GM19025 (cell line): ENCODE measurements around the gene ELN.

Source experiments
- ATAC-seq: cut with Tn5 transposase; IDR thresholded peaks from one replicate; pipeline ENCODE4 v1.9.1; 2021; ENCODE audit warnings: mild to moderate bottlenecking, low read depth, moderate library complexity; ENCODE audit not compliant: unreplicated experiment

The ELN gene

DNA sequence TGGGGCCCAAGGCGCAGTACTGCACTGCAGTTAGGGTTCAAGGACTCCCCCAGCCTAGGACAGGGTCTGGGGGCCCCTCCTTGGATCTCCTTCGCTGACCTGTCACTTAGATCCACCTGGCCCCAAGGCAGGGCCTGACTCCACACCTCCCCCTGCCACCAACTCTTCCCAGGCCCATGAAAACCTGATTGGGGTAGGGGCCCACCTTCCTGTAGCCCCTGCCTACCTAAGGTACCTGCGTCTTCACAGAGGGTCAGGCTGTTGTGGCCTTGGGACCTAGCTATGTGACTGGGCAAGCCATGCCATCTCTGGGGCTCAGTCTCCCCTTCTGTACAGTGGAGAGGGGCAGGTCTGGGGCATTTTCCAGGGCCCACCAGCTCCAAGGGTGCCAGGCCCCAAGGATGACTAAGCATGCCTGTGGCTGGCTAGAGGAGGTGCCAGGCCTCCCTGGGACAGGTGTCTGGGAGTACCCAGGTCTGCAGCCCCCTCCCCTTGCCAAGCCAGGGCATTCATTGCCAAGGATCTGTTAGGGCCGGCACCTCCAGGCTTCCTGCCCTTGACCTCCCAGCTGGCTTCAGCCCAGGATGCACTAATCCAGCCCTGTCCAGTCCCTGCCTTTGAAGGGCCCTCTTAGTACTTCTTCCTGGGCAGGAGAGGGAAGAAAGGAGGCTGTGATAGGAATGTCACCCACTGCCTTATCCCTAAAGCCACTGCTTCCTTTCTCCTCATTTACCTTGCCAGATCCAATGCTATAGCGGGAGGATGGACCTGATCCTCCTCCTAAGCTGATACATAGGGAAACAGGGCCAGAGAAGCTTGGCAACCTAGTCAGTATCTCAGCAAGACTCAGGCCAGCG, 57.0 kb downstream of the ELN start:
- ATAC-seq = no peak

GRCh38 chr7:74087791-74088453, 59.9 kb downstream of the ELN start:
- ATAC-seq = no peak

GRCh38 chr7:74092321-74092963, 64.5 kb downstream of the ELN start:
- no peak for ATAC-seq

GRCh38 chr7:74092964-74093471, 65.0 kb downstream of the ELN start:
- ATAC-seq = peak; percentile 76

DNA sequence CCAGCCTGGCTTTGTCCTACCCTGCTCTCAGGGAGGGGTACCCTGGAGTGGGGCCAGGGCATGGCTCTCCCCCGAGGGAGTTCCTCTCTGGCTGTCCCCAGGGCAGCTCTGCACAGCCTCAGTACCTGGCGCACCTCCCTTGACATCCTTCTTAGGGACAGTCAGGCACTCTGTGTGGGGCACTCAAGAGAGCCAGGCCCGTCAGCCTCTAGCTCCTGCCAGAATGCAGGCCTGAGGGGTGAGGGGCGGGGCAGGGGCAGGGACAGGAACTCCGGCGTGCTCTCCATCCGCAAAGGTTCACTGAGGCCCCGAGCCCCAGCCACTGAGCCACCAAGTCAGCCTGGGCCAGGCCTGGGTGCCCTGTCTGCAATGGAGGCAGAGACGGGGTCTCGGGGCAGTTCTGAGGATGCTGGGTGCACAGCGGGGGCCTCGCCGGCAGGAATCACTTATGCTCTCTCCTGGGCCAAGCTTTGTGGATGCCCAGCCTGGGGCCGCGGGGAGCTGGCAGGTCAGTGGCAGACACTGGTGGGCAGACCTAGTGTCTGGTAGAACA, 65.8 kb downstream of the ELN start:
- ATAC-seq = no peak

DNA sequence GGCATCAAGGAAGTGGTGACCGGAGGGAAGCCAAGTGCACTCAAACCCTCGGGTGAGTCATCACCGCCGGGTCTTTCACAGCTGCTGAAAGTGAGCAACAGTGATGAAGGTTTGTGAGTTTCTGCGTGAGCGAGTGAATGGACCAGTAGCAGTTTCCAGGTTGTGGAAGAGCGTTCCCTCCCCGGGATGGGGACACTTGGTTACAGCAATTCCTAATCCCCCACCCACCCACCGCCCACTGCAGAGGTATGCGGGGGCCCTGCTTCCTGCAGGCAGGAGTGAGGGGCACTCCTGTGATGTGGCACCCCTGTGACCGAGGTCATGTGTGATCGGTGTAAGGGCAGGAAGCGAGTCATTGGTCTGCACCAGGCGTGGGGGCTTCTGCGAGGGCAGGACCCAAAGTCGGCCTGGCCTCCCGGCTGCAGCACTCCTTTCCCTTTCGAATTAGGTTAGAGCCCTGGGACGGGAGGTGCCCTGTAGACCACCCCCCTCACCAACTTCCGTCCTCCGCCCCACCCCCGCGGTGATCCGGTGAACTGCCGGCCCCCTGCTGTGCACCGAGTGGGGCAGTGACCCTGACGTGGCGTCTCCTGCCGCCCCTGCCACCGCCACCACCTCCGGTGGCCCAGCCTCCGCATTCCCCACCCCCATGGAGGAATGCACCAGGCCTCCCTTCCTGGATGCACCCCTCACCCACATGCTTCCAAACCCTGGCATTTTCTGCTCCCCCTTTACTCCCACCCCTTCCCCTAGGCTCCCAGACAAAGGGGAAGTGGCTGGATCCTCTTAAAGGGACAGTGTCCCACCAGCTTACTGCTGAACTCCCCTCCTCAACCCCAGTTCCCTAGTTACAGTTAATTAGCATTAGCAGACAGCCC, 66.5 kb downstream of the ELN start:
- ATAC-seq = no peak

GRCh38 chr7:74095135-74095534, 67.2 kb downstream of the ELN start:
- no peak for ATAC-seq

GRCh38 chr7:74097937-74098614, 70.1 kb downstream of the ELN start:
- no peak for ATAC-seq

DNA sequence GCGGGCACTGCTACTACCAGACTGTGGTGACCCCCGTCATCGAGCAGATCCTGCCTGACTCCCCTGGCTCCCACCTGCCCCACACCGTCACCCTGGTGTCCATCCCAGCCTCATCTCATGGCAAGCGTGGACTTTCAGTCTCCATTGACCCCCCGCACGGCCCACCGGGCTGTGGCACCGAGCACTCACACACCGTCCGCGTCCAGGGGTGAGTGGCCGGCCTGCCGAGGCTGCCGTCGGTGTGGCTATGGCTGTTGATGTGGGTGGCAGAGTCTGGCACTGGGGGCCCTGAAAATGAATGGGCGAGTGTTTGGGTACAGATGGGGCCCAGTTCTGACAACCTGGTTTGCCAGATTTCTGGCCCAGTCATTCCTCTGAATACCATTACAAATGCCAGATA, 71.1 kb downstream of the ELN start:
- ATAC-seq = no peak

DNA sequence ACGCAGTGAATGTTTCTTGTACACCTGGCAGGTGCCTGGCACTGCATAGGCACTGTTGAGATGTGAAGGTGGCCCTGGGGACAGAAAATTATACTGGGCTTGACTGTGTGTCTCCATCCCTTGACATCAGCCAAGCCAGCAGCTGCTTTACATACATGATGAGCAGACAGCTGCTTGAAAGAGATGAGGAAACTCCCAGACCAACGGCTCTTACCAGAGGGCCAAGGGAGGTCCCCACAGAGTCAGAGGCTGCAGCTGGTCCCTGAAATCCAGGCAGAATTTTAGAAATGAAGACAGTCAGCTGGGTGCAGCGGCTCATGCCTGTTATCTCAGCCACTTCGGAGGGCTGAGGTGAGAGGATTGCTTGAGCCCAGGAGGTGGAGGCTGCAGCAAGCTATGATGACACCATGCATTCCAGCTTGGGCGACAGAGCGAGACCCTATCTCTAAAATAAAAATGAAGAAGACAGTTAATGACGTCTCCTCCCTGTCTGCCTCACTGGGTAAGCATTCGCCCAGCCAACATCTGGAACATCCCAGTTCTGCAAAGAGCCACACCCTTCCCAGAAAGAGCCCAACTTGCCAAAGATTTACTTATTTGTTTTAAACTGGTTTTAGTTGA, 73.2 kb downstream of the ELN start:
- ATAC-seq = peak; percentile 95

DNA sequence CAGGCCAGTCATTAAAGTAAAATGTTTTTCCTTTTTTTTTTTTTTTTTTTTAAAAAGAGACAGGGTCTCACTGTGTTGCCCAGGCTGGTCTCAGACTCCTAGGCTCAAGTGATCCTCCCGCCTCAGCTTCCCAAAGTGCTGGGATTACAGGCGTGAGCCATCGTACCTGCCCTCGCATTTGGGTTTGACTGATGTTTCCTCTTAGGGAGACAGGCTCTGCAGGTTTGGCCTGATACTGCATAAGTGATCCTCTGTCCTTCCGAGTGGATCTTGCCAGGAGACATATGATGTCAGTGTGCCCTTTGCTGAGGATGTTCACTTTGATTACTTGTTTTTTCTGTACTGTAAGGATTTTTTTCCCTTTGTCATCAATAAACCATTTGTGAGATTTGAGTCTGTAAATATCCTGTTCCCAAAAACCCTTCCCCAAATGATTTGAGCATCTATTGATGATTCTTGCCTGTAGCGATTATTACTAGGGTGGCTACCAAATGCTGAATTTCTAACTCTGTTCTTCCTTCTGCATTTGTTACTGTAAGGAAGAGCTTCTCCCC, 75.3 kb downstream of the ELN start:
- ATAC-seq = no peak

DNA sequence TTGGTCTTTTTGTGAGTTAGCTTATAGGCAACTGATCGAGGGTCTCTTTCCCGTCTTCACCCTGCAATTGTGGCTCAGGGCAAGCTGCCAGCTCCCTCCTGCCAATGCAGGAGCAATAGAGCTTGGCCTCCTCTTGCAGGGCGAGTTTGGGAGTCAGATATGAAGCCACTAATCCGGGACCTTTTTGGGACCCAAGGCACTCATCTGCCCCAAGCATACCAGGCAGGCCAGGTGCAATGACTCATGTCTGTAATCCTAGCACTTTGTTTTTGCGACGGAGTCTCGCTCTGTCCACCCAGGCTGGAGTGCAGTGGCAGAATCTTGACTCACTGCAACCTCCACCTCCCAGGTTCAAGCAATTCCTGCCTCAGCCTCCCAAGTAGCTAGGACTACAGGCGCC, 76.7 kb downstream of the ELN start:
- no peak for ATAC-seq

- no peak for ATAC-seq
Measured at GRCh38 chr7:74105992-74106391, 78.0 kb downstream of the ELN start.

- ATAC-seq = no peak
Measured at GRCh38 chr7:74106846-74107245, 78.9 kb downstream of the ELN start.

DNA sequence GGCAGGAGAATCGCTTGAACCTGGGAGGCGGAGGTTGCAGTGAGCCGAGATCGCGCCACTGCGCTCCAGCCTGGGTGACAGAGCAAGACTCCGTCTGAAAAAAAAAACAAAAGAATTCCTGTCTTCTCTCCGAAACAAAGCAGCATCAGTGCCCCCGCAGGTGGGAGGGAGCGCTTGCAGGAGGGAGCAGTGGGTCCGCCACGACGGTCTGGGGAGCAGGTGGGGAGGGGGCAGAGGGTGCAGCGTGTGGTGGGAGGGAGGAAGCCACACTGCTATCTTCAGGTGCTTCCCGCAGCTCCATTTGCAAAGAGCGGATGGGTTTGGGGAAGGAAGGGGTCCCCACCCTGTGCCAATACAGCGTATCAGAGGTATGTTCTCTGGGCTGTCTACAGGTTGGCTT, 87.4 kb downstream of the ELN start:
- no peak for ATAC-seq

GRCh38 chr7:74116356-74116755, 88.4 kb downstream of the ELN start:
- ATAC-seq = no peak
